Keratinocyte (primary cell): ENCODE measurements around the gene PRSS8. TPM values are rescaled to one million over a fixed set of nuclear protein-coding genes. Genes with fewer than 3 reads are reported as not detected.
"Not testable (repeated sequence)": the region's sequence is repeated elsewhere in the genome, so short reads cannot be mapped to it uniquely, and the experiment has no call there.

ENCODE experiments used
- DNase-seq: peaks from one replicate; pipeline ENCODE4 v3.0.0-alpha.2; 2011; ENCODE audit warnings: low read depth, missing footprints, low spot score
- FAIRE-seq: peaks from 2 replicates; lab custom pipeline; 2011; peaks lifted over from hg19 to GRCh38; lab: Jason Lieb, UNC
- H2AFZ ChIP-seq: 2 replicates; pipeline ENCODE4 v1.6.0; 2012; ENCODE audit warnings: low read length, control low read depth, inconsistent platforms; ENCODE audit not compliant: control insufficient read depth
- H3K27ac ChIP-seq: 2 replicates; pipeline ENCODE4 v1.5.1; 2011; ENCODE audit warnings: low read length; ENCODE audit not compliant: control insufficient read depth, insufficient read depth
- H3K27me3 ChIP-seq: 3 replicates; pipeline ENCODE4 v1.6.0; 2011; ENCODE audit warnings: low read length; ENCODE audit not compliant: control insufficient read depth, insufficient read depth; ENCODE audit errors: extremely low read depth
- H3K36me3 ChIP-seq, 2 experiments: 2 replicates in 1 of 2; 3 replicates in 1 of 2; pipeline ENCODE4 v1.5.1; 2011; ENCODE audit warnings: low read length in 2 of 2, mild to moderate bottlenecking in 1 of 2; ENCODE audit not compliant: control insufficient read depth in 2 of 2, insufficient read depth in 2 of 2; ENCODE audit errors: extremely low read depth in 1 of 2
- H3K4me1 ChIP-seq: 3 replicates; pipeline ENCODE4 v1.5.1; 2011; ENCODE audit warnings: low read length; ENCODE audit not compliant: control insufficient read depth, insufficient read depth; ENCODE audit errors: extremely low read depth
- H3K4me2 ChIP-seq: 3 replicates; pipeline ENCODE4 v1.6.0; 2011; ENCODE audit warnings: low read depth, low read length; ENCODE audit not compliant: control insufficient read depth, insufficient read depth; ENCODE audit errors: extremely low read depth
- H3K4me3 ChIP-seq, 3 experiments: fragments of 200-600 bp in 1 of 3; sonication (generic) in 1 of 3; 2 replicates in 2 of 3; 3 replicates in 1 of 3; pipeline ENCODE4 v1.5.1; 2011 to 2016; ENCODE audit warnings: low read length in 3 of 3, mild to moderate bottlenecking in 3 of 3, control low read depth in 2 of 3, inconsistent platforms in 1 of 3, low read depth in 1 of 3, mixed read lengths in 1 of 3, mixed run types in 1 of 3, moderate library complexity in 1 of 3; ENCODE audit not compliant: control insufficient read depth in 2 of 3, insufficient read depth in 2 of 3; ENCODE audit errors: extremely low read depth in 1 of 3
- H3K79me2 ChIP-seq: 2 replicates; pipeline ENCODE4 v1.6.0; 2012; ENCODE audit warnings: low read length; ENCODE audit not compliant: control insufficient read depth, insufficient read depth
- H3K9ac ChIP-seq: 3 replicates; pipeline ENCODE4 v1.6.0; 2011; ENCODE audit warnings: low read length; ENCODE audit not compliant: control insufficient read depth, insufficient read depth; ENCODE audit errors: extremely low read depth
- H3K9me1 ChIP-seq: 3 replicates; pipeline ENCODE4 v1.6.0; 2011; ENCODE audit warnings: low read length; ENCODE audit not compliant: control insufficient read depth, insufficient read depth; ENCODE audit errors: extremely low read depth
- H3K9me3 ChIP-seq: 2 replicates; pipeline ENCODE4 v1.5.1; 2012; ENCODE audit warnings: low read depth, low read length; ENCODE audit not compliant: control insufficient read depth
- H4K20me1 ChIP-seq: 3 replicates; pipeline ENCODE4 v1.6.0; 2011; ENCODE audit warnings: low read length; ENCODE audit not compliant: control insufficient read depth, insufficient read depth; ENCODE audit errors: extremely low read depth
- EZH2 ChIP-seq: IDR thresholded peaks from one replicate; pipeline ENCODE4 v1.6.1; 2012; ENCODE audit warnings: inconsistent platforms, mild to moderate bottlenecking, low read length, moderate library complexity
- dilution Hi-C: fragments of 300-500 bp; cut with MboI; formaldehyde crosslinking; loops from one replicate; pipeline ENCODE4 v1.7.0; 2020; ENCODE audit warnings: low sequenced_read_pairs; ENCODE audit not compliant: extremely low pct_ligation_motif_present
- polyA plus RNA-seq, 5 experiments: library from polyadenylated mRNA; depleted of rRNA in 3 of 5; stranded (reverse) in 3 of 5; stranded (forward) in 1 of 5; unstranded in 1 of 5; fragments of >200 nt; gene quantifications; 1 replicate in 1 of 5; 2 replicates in 3 of 5; 3 replicates in 1 of 5; pipeline versions ENCODE4 v1.2.1 to v1.2.3, GENCODE V29; 2011 to 2012; ENCODE audit warnings: missing spikeins in 2 of 5, low read depth in 1 of 5, low replicate concordance in 1 of 5
- TF ChIP-seq, protein P1 (sequence below), 3 experiments: IDR thresholded peaks in 1 of 3; conservative IDR thresholded peaks in 1 of 3; optimal IDR thresholded peaks in 1 of 3; 2 replicates in 2 of 3; 3 replicates in 1 of 3; pipeline versions ENCODE3 to v1.5.1; 2011; ENCODE audit warnings: low read length in 3 of 3, mild to moderate bottlenecking in 3 of 3, moderate library complexity in 2 of 3, control low read depth in 1 of 3, inconsistent platforms in 1 of 3; ENCODE audit not compliant: insufficient read depth in 2 of 3; ENCODE audit errors: extremely low read depth in 1 of 3

PRSS8 gene
- polyA plus RNA-seq, 1 donor (not counting 4 experiments of a cell fraction or from before 2014, with no cell fraction given) = 31.2 TPM

DNA sequence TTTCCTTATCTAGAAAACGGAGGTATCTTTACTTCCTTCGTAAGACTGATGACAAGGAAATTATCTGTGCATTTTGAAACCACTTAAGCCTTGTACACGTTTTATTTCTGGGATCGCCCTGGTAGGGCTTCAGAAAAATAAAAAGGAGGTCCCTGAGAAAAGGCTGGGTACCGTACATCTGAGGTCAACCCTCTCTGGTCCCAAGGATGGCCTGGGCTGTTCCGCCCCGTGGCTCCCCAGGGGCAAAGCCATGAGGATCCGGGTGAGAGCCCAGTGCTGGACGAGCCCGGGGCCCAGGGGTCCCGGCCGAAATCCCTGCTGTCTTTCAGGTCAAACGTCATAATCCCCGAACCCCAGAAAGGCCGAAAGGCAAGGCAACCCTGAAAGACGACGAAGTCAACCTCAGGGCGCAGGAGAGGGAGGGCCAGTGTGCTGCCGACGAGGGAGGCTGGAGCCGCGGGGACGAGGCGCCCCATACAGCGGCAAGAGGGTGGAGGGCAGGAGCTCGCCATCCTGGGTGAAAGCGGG is 43.8 kb upstream of the PRSS8 start:
- peak overlapping the region; percentile 98 for H3K27ac ChIP-seq
- DNase-seq (no peak), FAIRE-seq (no peak)

DNA sequence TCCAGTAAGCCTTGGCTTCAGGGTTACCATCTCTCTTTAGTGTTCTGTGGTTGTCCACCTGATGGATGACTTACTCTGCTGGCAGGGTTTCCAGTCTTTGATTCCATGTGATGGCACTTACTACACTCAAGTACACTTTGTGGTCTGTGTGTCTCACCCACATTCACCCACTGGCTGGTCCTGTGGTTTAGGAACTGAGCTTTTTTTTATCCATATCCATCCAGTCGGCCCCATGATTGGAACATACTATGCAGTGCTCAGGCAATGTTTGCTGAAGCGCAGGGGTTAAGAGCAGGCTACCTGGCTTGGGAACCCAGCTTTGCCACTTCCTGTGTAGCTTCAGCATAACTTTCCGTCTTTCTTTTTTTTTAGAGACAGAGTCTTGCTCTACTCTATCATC is 41.6 kb upstream of the PRSS8 start:
- H3K4me3 ChIP-seq = no peak overlapping the region
- no peaks in the 10 kb centered on the region for H3K27me3 ChIP-seq
- dilution Hi-C loops = no loop called here
- H3K4me1 ChIP-seq = peaks cover 13% of the 10 kb centered on the region
- no peak overlapping the region for H3K4me2 ChIP-seq
- peaks cover 22% of the 10 kb centered on the region for H3K79me2 ChIP-seq
- TF ChIP-seq, protein P1, sequence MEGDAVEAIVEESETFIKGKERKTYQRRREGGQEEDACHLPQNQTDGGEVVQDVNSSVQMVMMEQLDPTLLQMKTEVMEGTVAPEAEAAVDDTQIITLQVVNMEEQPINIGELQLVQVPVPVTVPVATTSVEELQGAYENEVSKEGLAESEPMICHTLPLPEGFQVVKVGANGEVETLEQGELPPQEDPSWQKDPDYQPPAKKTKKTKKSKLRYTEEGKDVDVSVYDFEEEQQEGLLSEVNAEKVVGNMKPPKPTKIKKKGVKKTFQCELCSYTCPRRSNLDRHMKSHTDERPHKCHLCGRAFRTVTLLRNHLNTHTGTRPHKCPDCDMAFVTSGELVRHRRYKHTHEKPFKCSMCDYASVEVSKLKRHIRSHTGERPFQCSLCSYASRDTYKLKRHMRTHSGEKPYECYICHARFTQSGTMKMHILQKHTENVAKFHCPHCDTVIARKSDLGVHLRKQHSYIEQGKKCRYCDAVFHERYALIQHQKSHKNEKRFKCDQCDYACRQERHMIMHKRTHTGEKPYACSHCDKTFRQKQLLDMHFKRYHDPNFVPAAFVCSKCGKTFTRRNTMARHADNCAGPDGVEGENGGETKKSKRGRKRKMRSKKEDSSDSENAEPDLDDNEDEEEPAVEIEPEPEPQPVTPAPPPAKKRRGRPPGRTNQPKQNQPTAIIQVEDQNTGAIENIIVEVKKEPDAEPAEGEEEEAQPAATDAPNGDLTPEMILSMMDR (optimal IDR thresholded peaks at IDR 0.05 in 1 of 3, IDR thresholded peaks at IDR 0.05 in 1 of 3, conservative IDR thresholded peaks at IDR 0.05 in 1 of 3; ENCODE audit: extremely low read depth in 1 of 3, insufficient read depth in 2 of 3, low read length in 3 of 3) = no peak
- no peak for TF ChIP-seq EZH2
- no peak overlapping the region for H3K27ac ChIP-seq
- H4K20me1 ChIP-seq = peaks cover 9% of the 10 kb centered on the region
- H3K9me1 ChIP-seq = no peaks in the 10 kb centered on the region
- H3K36me3 ChIP-seq = peaks cover 0 to 6% of the 10 kb centered on the region in 2 experiments
- H3K9ac ChIP-seq = no peak overlapping the region
- FAIRE-seq (peak; percentile 17), DNase-seq (no peak)
- H3K9me3 ChIP-seq = no peaks in the 10 kb centered on the region
- H2AFZ ChIP-seq = no peak overlapping the region

More for the DNA sequence above, 43.8 kb upstream of the PRSS8 start:
- TF ChIP-seq, protein P1 (optimal IDR thresholded peaks at IDR 0.05 in 1 of 3, IDR thresholded peaks at IDR 0.05 in 1 of 3, conservative IDR thresholded peaks at IDR 0.05 in 1 of 3; ENCODE audit: extremely low read depth in 1 of 3, insufficient read depth in 2 of 3, low read length in 3 of 3) = no peak
- peaks cover 6% of the 10 kb centered on the region for H3K9me1 ChIP-seq
- no peaks in the 10 kb centered on the region for H3K9me3 ChIP-seq
- peaks cover 23% of the 10 kb centered on the region for H3K4me1 ChIP-seq
- H3K36me3 ChIP-seq = peaks cover 14 to 28% of the 10 kb centered on the region in 2 experiments
- H3K4me2 ChIP-seq = peak overlapping the region; percentile 98
- H3K9ac ChIP-seq = peak overlapping the region; percentile 96
- H3K27me3 ChIP-seq = no peaks in the 10 kb centered on the region
- dilution Hi-C loops = no loop called here
- H2AFZ ChIP-seq = peak overlapping the region; percentile 100
- peak overlapping the region; percentile 91 to 93 (median 92) for H3K4me3 ChIP-seq
- H4K20me1 ChIP-seq = peaks cover 28% of the 10 kb centered on the region
- peaks cover 43% of the 10 kb centered on the region for H3K79me2 ChIP-seq

DNA sequence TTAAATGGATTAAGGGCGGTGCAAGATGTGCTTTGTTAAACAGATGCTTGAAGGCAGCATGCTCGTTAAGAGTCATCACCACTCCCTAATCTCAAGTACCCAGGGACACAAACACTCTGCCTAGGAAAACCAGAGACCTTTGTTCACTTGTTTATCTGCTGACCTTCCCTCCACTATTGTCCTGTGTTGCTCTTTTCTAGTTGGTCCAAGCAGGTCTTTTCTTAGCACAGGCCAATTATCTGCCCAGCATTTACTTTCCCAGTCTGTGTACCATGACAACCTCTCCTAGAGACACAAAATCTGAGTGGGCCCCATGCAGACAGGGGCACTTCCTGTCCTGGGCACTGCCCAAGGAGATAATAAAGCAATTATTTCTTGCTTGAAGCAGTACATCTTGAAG is 34.5 kb upstream of the PRSS8 start:
- H3K27me3 ChIP-seq, H3K4me3 ChIP-seq, H3K9me1 ChIP-seq, H3K27ac ChIP-seq, H3K4me1 ChIP-seq, FAIRE-seq, H3K4me2 ChIP-seq, dilution Hi-C loops, H2AFZ ChIP-seq, H4K20me1 ChIP-seq, DNase-seq, H3K36me3 ChIP-seq, H3K9ac ChIP-seq, H3K79me2 ChIP-seq, H3K9me3 ChIP-seq: not testable (repeated sequence)
